Left lung (tissue), 10 donors: ENCODE measurements around the gene PDE4D. TPM values are rescaled to one million over a fixed set of nuclear protein-coding genes. Genes with fewer than 3 reads are reported as not detected.
"Not testable (repeated sequence)": the region's sequence is repeated elsewhere in the genome, so short reads cannot be mapped to it uniquely, and the experiment has no call there.

Source experiments
- ATAC-seq: fragments of 200-7000 bp; cut with Tn5 transposase; one replicate; pipeline ENCODE4 v1.9.1; 2020; ENCODE audit warnings: moderate library complexity
- DNase-seq, 4 donors: peaks; one replicate each; pipeline ENCODE4 v3.0.0-alpha.2; 2013 to 2020
- H3K27ac ChIP-seq, 2 donors: fragments of 200-600 bp; sonication (generic) in 1 of 2; one replicate each; pipeline versions ENCODE4 v1.5.0 to v1.8.0; 2020 to 2021
- H3K27me3 ChIP-seq, 2 donors: fragments of 200-600 bp; sonication (generic) in 1 of 2; one replicate each; pipeline versions ENCODE4 v1.5.0 to v1.8.0; 2020 to 2021
- H3K36me3 ChIP-seq, 2 donors: fragments of 200-600 bp; sonication (generic) in 1 of 2; one replicate each; pipeline versions ENCODE4 v1.5.0 to v1.8.0; 2020 to 2021
- H3K4me1 ChIP-seq, 2 donors: fragments of 200-600 bp; one replicate each; pipeline ENCODE4 v1.8.0; 2021
- H3K4me3 ChIP-seq, 2 donors: fragments of 200-600 bp; sonication (generic) in 1 of 2; one replicate each; pipeline versions ENCODE4 v1.5.0 to v1.8.0; 2020 to 2021; ENCODE audit warnings: mild to moderate bottlenecking in 1 of 2
- H3K9me3 ChIP-seq, 2 donors: fragments of 200-600 bp; sonication (generic) in 1 of 2; one replicate each; pipeline versions ENCODE4 v1.5.0 to v1.8.0; 2020 to 2021
- CTCF ChIP-seq, 2 donors: fragments of 200-600 bp; sonication (generic) in 1 of 2; IDR thresholded peaks; one replicate each; pipeline versions ENCODE4 v1.5.0 to v1.8.0; 2021; ENCODE audit warnings: antibody characterized with exemption in 2 of 2
- intact Hi-C, 2 donors: fragments of 100-400 bp; cut with DNase I; formaldehyde crosslinking; loops; one replicate each; pipeline versions ENCODE4 v1.11.2 to v1.14.2; 2022
- polyA plus RNA-seq, 6 donors: library from polyadenylated mRNA; unstranded; fragments of 120-200 nt; gene quantifications; one replicate each; pipeline ENCODE4 v1.2.1, GENCODE V29; 2013; ENCODE audit not compliant: insufficient read length in 6 of 6
- total RNA-seq, 2 donors: library from RNA; stranded (reverse); fragmentation: NEBNext Ultra II Directional; extraction: Animal tissue kit (Norgen Biotek cat#: 25700); gene quantifications; one replicate each; pipeline ENCODE4 v1.2.1, GENCODE V29; 2021
- donor health status: DM: no; HTN: yes; CAD: no.
- donor health status: DM: no; HTN: no; CAD: no.

PDE4D gene
- total and polyA plus RNA-seq, 8 donors = 21.4 to 57.1 (median 25.4) TPM

DNA sequence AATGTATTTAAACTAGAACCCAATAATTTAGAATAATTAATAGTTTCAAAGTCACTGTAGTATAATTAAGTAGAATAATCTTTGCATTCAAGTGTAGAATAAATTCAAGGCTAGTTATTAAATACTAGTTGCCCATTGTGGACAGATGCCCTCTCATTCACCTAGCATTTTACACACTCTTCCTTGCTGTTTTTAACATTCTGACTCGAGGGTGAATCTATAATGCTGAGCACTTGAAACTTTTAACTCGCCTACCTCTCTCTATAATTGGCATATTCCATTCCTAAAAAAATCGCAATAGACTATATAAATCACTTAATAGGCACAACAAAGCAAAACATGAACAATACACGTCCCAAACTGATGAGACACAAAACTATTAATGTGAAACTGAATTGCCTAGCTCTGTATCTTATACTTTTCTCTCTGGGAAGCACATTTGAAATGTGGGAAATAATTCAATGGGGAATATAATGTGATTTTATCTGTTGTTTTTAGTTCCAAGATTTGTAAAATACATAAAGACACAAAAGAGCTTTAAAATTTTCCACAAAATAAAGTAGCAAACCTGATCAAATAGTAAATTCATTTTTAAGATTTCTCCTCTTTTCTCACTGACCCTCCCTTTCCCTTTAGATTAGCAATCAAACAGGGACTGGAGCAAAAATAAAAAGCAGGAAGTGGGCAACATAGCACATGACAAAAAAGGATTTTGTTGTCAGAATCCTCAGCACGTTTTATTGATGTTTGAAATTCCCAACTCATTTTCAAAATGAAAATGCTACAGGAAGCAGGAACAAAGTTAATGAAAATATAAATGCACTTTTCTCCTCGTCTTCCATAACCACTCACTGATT, 295.6 kb downstream of the PDE4D start:
- no peak for TF ChIP-seq CTCF (IDR thresholded peaks at IDR 0.05)
- intact Hi-C loops = no loop called here
- H3K4me3 ChIP-seq = peak overlapping the region; percentile 6 to 7

DNA sequence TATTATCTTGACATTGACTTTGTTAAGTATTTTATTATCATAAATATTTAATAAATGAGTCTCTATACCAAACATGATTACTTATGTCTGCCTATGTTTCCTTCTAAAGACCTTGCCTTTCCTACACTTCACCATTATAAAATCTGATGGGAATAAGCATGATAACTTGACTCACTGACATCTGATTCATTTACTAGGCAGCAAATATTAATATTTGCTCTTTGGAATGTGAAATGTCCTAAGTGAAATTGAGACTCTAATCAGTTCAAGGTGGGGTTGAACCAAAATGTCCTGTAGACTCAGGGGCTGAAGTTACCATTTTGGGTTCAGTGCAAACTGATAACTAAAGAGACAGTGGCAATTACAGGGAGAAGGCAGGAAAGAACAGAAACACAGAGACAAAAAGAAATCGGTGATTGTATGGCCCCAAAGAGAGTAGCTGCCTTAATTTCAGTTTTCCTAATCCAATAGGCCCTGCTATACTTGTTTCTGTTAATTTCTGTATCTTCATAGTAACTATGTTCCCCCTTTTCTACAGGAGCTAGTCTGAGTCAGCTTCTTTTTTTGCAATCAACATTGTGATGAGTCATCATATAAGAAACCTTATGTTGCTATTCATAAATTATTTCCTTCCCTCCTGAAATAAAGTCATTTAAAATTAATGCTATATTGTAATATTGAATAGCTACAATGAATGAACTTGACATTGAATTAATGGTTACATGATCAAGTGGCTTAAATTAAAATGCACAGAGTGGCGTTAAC, 296.8 kb downstream of the PDE4D start:
- H3K4me1 ChIP-seq = peaks cover 0 to 22% of the 10 kb centered on the region in 2 donors
- DNase-seq (no peak), ATAC-seq (peak; percentile 24)
- no peak overlapping the region for H3K27ac ChIP-seq
- H3K4me3 ChIP-seq = no peak overlapping the region
- H3K9me3 ChIP-seq = no peaks in the 10 kb centered on the region
- H3K27me3 ChIP-seq = no peaks in the 10 kb centered on the region
- H3K36me3 ChIP-seq = no peaks in the 10 kb centered on the region
- intact Hi-C loops = no loop called here
- TF ChIP-seq CTCF (IDR thresholded peaks at IDR 0.05) = no peak

More for the DNA sequence above, 295.6 kb downstream of the PDE4D start:
- Histone ChIP-seq H3K4me1 (peaks cover 0 to 22% of the 10 kb centered on the region in 2 donors), H3K27ac (peak overlapping the region in 1 of 2 donors; percentile 3), H3K27me3 (no peaks in the 10 kb centered on the region), H3K9me3 (no peaks in the 10 kb centered on the region), H3K36me3 (no peaks in the 10 kb centered on the region)
- DNase-seq (no peak), ATAC-seq (peak; percentile 15)

GRCh38 chr5:59594118-59594517, 299.4 kb downstream of the PDE4D start:
- H3K4me3 ChIP-seq, ATAC-seq, H3K36me3 ChIP-seq, DNase-seq, H3K27ac ChIP-seq, H3K27me3 ChIP-seq, intact Hi-C loops, H3K9me3 ChIP-seq: not testable (repeated sequence)
- H3K4me1 ChIP-seq = peaks cover 0 to 22% of the 10 kb centered on the region in 2 donors

DNA sequence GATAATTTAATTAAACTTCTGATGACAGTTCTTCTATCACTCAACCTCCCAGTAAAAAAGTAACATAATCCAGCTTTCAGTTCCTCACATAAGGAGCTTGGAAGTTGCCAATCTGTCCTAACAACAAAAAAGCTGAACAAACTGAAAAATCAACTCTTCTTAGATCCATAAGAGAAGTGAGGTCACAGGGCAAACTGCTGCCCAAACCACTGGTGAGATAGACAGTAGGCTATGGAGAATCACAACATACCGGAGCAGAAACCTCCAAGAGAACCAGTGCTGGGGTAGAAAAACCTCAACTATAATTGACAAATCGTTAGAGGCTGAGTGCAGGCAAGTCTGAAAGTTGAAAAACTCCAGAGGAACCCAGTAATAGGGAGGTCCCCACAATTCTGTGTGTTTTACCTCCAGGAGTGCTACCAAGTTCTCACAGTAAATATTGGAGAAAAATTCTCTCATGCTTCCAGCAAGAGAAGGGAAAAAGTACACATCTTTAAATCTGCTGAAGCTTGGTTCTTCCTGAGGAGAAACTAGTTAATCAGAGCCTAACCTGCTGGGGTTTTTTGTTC, 300.0 kb downstream of the PDE4D start:
- Histone ChIP-seq H3K27ac (no peak overlapping the region), H3K36me3 (no peaks in the 10 kb centered on the region), H3K9me3 (no peaks in the 10 kb centered on the region), H3K4me1 (peaks cover 0 to 18% of the 10 kb centered on the region in 2 donors), H3K4me3 (no peak overlapping the region), H3K27me3 (no peaks in the 10 kb centered on the region)
- intact Hi-C loops = no loop called here
- no peak for DNase-seq
- ATAC-seq = no peak
- no peak for TF ChIP-seq CTCF (IDR thresholded peaks at IDR 0.05)

DNA sequence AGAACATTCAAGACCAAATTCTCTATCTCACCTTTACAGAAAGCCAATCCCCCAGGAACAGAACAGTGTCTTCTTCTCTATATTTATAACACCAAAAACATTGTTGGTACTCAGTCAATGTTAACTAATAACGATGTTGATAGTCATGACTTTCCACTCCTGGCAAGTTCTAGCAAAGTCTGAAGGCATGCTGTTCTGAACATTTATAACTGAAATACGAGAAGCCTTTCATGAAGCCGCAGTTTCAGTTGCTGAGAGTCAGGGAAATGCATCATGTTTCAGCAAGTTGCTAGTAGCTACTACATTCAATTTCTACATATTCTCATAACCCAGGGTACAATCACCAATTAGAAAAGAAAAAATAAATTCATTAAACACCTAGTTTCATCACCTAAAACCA, 301.4 kb downstream of the PDE4D start:
- Histone ChIP-seq H3K36me3 (no peaks in the 10 kb centered on the region), H3K4me1 (peaks cover 0 to 7% of the 10 kb centered on the region in 2 donors), H3K9me3 (no peaks in the 10 kb centered on the region), H3K27ac (no peak overlapping the region), H3K4me3 (no peak overlapping the region), H3K27me3 (no peaks in the 10 kb centered on the region)
- TF ChIP-seq CTCF (IDR thresholded peaks at IDR 0.05) = no peak
- no peak for ATAC-seq
- intact Hi-C loops = no loop called here
- peak in 2 of 4 donors; percentile 30 to 64 for DNase-seq
